ENCODE measurements around the gene SYNM. TPM values are rescaled to one million over a fixed set of nuclear protein-coding genes. Genes with fewer than 3 reads are reported as not detected.

SYNM gene
- total and polyA plus RNA-seq, 2 of the 8 experiments (the other 6 are each of a cell fraction or from before 2014, with no cell fraction given), result 0.89 to 2.0 TPM

DNA sequence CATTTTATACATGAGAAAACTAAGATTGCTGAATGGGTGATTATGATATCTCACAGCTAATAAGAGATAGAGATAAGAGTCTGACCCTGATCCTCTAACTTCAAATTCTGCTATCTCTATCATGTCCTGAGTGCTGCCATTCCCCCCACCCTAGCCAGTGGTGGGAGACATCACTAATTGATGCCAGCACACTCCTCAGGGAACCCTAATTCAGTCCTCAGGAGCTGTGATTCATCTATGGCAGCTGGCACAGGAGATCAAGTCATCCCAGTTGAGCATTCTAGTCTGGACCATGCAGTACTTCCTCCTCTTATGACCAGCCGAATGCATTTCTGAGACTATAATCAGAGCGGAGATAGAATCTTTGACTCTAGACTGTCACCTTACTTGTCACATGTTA, 71.9 kb downstream of the SYNM start:
- CTCF ChIA-PET (ENCODE audit: partially characterized antibody), result interaction anchor here (1.5 to 2.0 kb wide), 2 partner anchors 37 to 77 kb away, joined by 4 to 7 read pairs; no protein-coding TSS in a partner anchor
- Histone ChIP-seq H3K79me2 (ENCODE audit: control insufficient read depth in 1 of 2, insufficient read depth in 2 of 2, low read length in 2 of 2) (no peaks in the 10 kb centered on the region), H2AFZ (ENCODE audit: low read length) (no peak overlapping the region), H3K27me3 (replicated peaks in 1 of 4; ENCODE audit: control insufficient read depth in 3 of 4, extremely low read depth in 1 of 4, insufficient read depth in 3 of 4, low read length in 3 of 4) (no peaks in the 10 kb centered on the region), H3K79me1 (ENCODE audit: low read depth, low read length) (no peaks in the 10 kb centered on the region), H3K9ac (replicated peaks in 1 of 4; ENCODE audit: extremely low read depth in 1 of 4, low read depth in 3 of 4, low read length in 3 of 4) (no peak overlapping the region), H3K23ac (ENCODE audit: insufficient read length) (no peak overlapping the region), H2AK5ac (ENCODE audit: low read depth, low read length) (no peak overlapping the region), H3K14ac (ENCODE audit: insufficient read length) (no peak overlapping the region), H2BK20ac (ENCODE audit: low read length) (no peak overlapping the region), H3K4me1 (replicated peaks in 1 of 4; ENCODE audit: control insufficient read depth in 3 of 4, insufficient read depth in 4 of 4, low read length in 3 of 4) (peaks cover 0 to 5% (median under 1%) of the 10 kb centered on the region in 4 experiments; a peak in 4 of 7 replicates), H2BK12ac (ENCODE audit: low read depth, low read length) (no peak overlapping the region), H4K8ac (ENCODE audit: extremely low read depth, insufficient read depth, low read length) (no peak overlapping the region), H3K18ac (ENCODE audit: extremely low read depth, low read length) (no peak overlapping the region), H3K4me2 (ENCODE audit: insufficient read depth in 1 of 2, low read depth in 2 of 2, low read length in 2 of 2) (no peak overlapping the region), H2BK5ac (ENCODE audit: low read depth, low read length) (no peak overlapping the region), H3K27ac (ENCODE audit: low read depth, low read length) (no peak overlapping the region), H3K36me3 (ENCODE audit: control insufficient read depth in 2 of 4, insufficient read depth in 4 of 4, low read length in 3 of 4) (no peaks in the 10 kb centered on the region; a peak in 1 of 8 replicates), H3K23me2 (ENCODE audit: low read depth, low read length) (no peaks in the 10 kb centered on the region), H3K9me3 (ENCODE audit: insufficient read depth in 2 of 2, low read depth in 1 of 2, low read length in 1 of 2) (no peaks in the 10 kb centered on the region), H4K20me1 (replicated peaks in 1 of 2; ENCODE audit: control insufficient read depth in 1 of 2, insufficient read depth in 2 of 2, low read length in 2 of 2) (no peaks in the 10 kb centered on the region), H2BK15ac (ENCODE audit: low read length) (no peak overlapping the region), H4K91ac (replicated peaks; ENCODE audit: insufficient read length, low read length) (no peak overlapping the region), H3K56ac (replicated peaks; ENCODE audit: insufficient read length, low read depth, low read length) (no peak overlapping the region), H3K4me3 (ENCODE audit: extremely low read depth in 1 of 4, insufficient read depth in 2 of 4, low read depth in 3 of 4, low read length in 4 of 4) (no peak overlapping the region), H4K5ac (ENCODE audit: insufficient read length, low read depth, low read length) (no peak overlapping the region), H2BK120ac (replicated peaks; ENCODE audit: low read depth, low read length) (no peak overlapping the region), H3K4ac (replicated peaks; ENCODE audit: insufficient read length, low read depth, low read length) (no peak overlapping the region)
- FAIRE-seq (no peak), DNase-seq (ENCODE audit: low read depth in 1 of 2, low spot score in 2 of 2) (no peak)
- WGBS, 2 experiments (ENCODE audit: extremely low coverage in 1 of 2, insufficient coverage in 1 of 2, insufficient read length in 1 of 2, insufficient replicate concordance in 2 of 2, low coverage in 1 of 2, low lambda C conversion rate in 2 of 2, missing lambda C conversion rate in 1 of 2), result 89% methylated on average over 2 of the region's 2 CpGs; no CpG with 5 or more reads in 1 of the 2 experiments
- POLR2A ChIA-PET (ENCODE audit: partially characterized antibody), result no interaction called here
- TF ChIP-seq BRCA1 (IDR thresholded peaks at IDR 0.05; ENCODE audit: low read depth, low read length), result no peak
- TF ChIP-seq PHF8 (conservative IDR thresholded peaks at IDR 0.05; ENCODE audit: low read depth, low read length), result no peak
- no peak for TF ChIP-seq FOSL1 (IDR thresholded peaks at IDR 0.05; ENCODE audit: insufficient read depth, low read depth, low read length)
- no peak for TF ChIP-seq RAD21 (IDR thresholded peaks at IDR 0.05 in 1 of 2, conservative IDR thresholded peaks at IDR 0.05 in 1 of 2; ENCODE audit: low read depth in 2 of 2, low read length in 2 of 2)
- no peak for TF ChIP-seq RFX5 (IDR thresholded peaks at IDR 0.05; ENCODE audit: borderline replicate concordance, low read depth, low read length)
